ENCODE measurements around the gene TRPV5.

TRPV5 gene

DNA sequence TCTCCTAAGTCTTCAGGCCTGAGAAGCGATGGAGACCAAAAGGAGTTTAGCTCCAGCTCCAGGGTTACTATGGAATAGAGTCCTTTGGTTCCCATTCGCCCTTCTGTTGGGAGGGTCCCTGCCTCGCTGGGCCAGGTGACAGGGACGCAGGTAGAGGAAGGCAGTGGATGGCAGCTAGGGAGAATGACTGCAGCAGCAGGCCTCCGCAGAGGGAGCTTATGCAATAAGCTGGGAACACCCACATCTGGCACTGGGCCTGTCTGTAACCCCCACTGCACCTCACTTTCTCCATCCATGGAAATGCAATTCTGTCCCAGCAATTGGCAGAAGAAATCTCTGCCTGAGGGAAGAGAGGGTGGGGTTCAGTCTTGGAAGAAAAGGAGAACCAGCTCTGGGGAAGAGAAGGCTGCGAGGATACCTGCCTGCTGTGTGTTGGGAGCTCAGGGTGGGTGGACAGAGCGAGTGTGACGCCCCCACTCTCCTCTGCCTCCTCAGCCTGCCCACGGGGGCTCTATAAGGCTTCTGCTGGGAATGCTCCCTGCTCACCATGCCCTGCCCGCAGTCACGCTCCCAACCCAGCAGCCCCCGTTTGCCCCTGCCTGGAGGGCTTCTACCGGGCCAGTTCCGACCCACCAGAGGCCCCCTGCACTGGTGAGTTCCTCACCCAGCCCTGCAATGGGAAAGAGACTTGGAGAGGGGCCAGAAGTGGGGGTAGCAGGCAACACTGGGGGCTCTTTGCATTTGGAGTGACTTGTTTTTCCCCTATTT is 68.4 kb downstream of the TRPV5 start:
- no peak overlapping the region for H3K4me3 ChIP-seq (ENCODE audit: low read depth, low read length)
- TF ChIP-seq POLR2A (IDR thresholded peaks at IDR 0.05; ENCODE audit: extremely low read depth, insufficient read length) (no peak), MYC (IDR thresholded peaks at IDR 0.05; ENCODE audit: low read depth, low read length) (no peak), MAX (IDR thresholded peaks at IDR 0.05; ENCODE audit: low read depth, low read length) (no peak), CTCF (IDR thresholded peaks at IDR 0.05; ENCODE audit: low read depth, low read length) (no peak)
- DNase-seq (ENCODE audit: low read depth), result no peak

- TF ChIP-seq MYC (IDR thresholded peaks at IDR 0.05; ENCODE audit: low read depth, low read length) (no peak), MAX (IDR thresholded peaks at IDR 0.05; ENCODE audit: low read depth, low read length) (no peak), POLR2A (IDR thresholded peaks at IDR 0.05; ENCODE audit: extremely low read depth, insufficient read length) (no peak), CTCF (IDR thresholded peaks at IDR 0.05; ENCODE audit: low read depth, low read length) (no peak)
- H3K4me3 ChIP-seq (ENCODE audit: low read depth, low read length), result no peak overlapping the region
- no peak for DNase-seq (ENCODE audit: low read depth)
Measured at GRCh38 chr7:142863891-142864685, 69.5 kb downstream of the TRPV5 start.

- no peak for DNase-seq (ENCODE audit: low read depth)
- TF ChIP-seq CTCF (IDR thresholded peaks at IDR 0.05; ENCODE audit: low read depth, low read length) (no peak), POLR2A (IDR thresholded peaks at IDR 0.05; ENCODE audit: extremely low read depth, insufficient read length) (no peak), MAX (IDR thresholded peaks at IDR 0.05; ENCODE audit: low read depth, low read length) (no peak)
- no peak overlapping the region for H3K4me3 ChIP-seq (ENCODE audit: low read depth, low read length)
Measured at GRCh38 chr7:142862786-142863400, 70.7 kb downstream of the TRPV5 start.

DNA sequence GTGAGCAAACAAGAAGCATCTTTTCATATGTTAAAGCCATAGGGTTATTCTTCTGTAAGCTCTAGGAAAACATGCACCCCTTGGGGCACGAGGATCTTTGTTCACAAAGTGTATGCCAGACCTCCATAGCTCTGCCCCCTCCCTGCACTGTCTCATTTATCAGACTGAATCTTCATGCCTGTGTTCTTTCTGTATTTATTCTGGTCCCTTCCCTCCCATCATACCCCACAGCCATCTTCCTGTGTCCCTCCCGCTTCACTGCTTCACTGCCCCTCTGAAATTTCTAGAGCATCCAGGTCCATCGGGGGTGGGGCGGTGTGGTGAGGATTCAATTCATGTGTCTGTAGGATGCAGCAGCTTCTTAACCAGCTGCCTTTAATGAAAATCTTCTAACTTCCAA is 71.2 kb downstream of the TRPV5 start:
- no peak overlapping the region for H3K4me3 ChIP-seq (ENCODE audit: low read depth, low read length)
- no peak for TF ChIP-seq CTCF (IDR thresholded peaks at IDR 0.05; ENCODE audit: low read depth, low read length)
- TF ChIP-seq POLR2A (IDR thresholded peaks at IDR 0.05; ENCODE audit: extremely low read depth, insufficient read length), result no peak
- no peak for TF ChIP-seq MAX (IDR thresholded peaks at IDR 0.05; ENCODE audit: low read depth, low read length)
- no peak for TF ChIP-seq MYC (IDR thresholded peaks at IDR 0.05; ENCODE audit: low read depth, low read length)
- DNase-seq (ENCODE audit: low read depth), result no peak

DNA sequence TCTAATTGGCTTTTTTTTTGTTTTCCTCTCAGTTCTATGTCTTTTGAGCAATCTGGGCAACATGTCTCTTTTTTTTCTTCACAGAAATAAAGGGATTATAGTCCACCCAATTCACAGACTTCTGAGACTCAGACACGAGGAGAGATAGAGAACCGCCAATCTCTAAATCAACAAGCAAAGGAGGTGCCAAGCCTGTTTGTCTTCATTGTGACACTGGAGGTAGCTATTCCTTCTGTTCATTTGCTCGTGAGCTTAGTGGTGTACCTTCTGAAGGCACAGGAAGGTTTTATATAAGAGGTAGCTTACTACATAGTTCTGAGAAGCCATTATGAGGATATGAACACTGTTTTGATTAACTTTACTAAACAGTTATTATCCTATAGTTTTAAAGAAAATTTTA is 72.6 kb downstream of the TRPV5 start:
- H3K4me3 ChIP-seq (ENCODE audit: low read depth, low read length), result no peak overlapping the region
- DNase-seq (ENCODE audit: low read depth), result no peak
- TF ChIP-seq CTCF (IDR thresholded peaks at IDR 0.05; ENCODE audit: low read depth, low read length) (no peak), POLR2A (IDR thresholded peaks at IDR 0.05; ENCODE audit: extremely low read depth, insufficient read length) (no peak), MAX (IDR thresholded peaks at IDR 0.05; ENCODE audit: low read depth, low read length) (no peak), MYC (IDR thresholded peaks at IDR 0.05; ENCODE audit: low read depth, low read length) (no peak)

Data from NB4 (cell line).